ENCODE results near the gene RTN4IP1.
"Not testable (repeated sequence)": the region's sequence is repeated elsewhere in the genome, so short reads cannot be mapped to it uniquely, and the experiment has no call there.

The RTN4IP1 gene

GRCh38 chr6:106555767-106556166 lies 73.5 kb downstream of the RTN4IP1 start:
- DNase-seq (ENCODE audit: extremely low read depth, low read depth) = no peak
- no peak overlapping the region for H3K4me3 ChIP-seq (replicated peaks; ENCODE audit: low read depth, low read length)
- TF ChIP-seq CTCF (IDR thresholded peaks at IDR 0.05; ENCODE audit: low read depth, low read length, missing control alignments) = no peak

DNA sequence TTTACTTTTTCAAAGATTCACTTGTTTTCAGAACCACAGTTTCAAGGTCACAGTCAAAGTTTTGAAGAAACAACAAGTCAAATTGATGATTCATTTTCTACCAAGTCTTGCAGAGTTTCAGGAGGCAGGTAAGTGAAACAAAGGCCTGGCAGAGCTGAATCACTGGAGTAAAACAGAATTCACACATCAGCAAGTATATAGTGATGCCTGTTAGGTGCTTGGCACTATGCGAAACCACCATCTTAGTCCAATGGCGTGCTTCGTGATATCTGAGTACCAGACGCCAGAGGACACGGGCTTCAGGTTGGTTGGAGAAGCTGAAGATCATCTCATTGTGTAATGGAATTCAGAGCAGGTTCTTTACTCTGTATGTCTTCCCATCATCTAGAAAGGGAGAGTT lies 75.9 kb downstream of the RTN4IP1 start:
- no peak for TF ChIP-seq CTCF (IDR thresholded peaks at IDR 0.05; ENCODE audit: low read depth, low read length, missing control alignments)
- no peak for DNase-seq (ENCODE audit: extremely low read depth, low read depth)
- no peak overlapping the region for H3K4me3 ChIP-seq (replicated peaks; ENCODE audit: low read depth, low read length)

DNA sequence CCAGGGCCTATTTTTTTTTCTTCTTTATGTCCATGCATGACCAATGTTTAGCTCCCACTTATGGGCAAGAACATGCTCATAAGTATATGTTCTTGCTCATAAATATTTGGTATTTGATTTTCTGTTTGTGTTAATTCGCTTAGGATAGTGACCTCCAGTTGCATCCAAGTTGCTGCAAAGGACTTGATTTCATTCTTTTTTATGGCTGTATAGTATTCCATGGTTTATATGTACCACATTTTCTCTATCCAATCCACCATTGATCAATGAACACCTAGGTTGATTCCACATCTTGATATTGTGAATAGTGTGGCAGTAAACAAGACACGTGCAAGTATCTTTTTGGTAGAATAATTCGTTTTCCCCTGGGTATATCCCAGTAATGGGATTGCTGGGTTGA lies 78.1 kb downstream of the RTN4IP1 start:
- no peak for DNase-seq (ENCODE audit: extremely low read depth, low read depth)
- no peak overlapping the region for H3K4me3 ChIP-seq (replicated peaks; ENCODE audit: low read depth, low read length)
- no peak for TF ChIP-seq CTCF (IDR thresholded peaks at IDR 0.05; ENCODE audit: low read depth, low read length, missing control alignments)

DNA sequence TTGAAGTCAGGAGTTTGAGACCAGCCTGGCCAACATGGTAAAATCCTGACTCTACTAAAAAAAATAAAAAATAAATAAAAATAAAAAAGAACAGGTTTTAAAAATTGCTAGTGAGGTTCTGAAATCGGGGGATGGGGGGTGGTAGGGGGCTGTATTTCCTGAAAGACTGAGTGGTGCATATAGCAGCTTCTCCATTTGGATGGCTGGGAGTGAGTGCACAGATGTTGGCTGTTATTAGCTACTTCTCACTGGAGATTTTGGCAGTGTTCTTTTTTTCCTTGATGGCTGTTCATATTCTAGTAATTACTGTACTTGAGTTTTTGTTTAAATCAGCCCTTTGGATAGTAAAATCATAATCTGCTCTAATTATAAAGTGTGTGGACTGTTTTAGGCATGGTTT lies 79.8 kb downstream of the RTN4IP1 start:
- DNase-seq (ENCODE audit: extremely low read depth, low read depth) = no peak
- TF ChIP-seq CTCF (IDR thresholded peaks at IDR 0.05; ENCODE audit: low read depth, low read length, missing control alignments) = no peak

DNA sequence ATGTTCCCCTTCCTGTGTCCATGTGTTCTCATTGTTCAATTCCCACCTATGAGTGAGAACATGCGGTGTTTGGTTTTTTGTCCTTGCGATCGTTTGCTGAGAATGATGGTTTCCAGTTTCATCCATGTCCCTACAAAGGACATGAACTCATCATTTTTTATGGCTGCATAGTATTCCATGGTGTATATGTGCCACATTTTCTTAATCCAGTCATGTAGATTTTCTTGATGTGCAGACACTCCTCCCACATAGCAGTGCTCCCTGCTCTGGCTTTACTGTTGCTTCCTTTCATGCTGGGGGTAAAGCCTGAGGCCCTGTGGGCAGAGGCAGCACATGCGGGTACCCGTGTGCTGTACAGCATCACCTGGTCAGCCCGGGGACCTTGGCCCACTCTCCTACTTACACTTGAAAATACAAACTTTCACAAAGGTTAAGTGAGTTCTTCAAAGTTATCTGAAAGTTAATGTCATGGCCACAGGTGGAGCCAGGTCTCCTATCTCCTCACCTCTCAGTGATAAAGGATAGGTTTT lies 80.3 kb downstream of the RTN4IP1 start:
- not testable (repeated sequence) for DNase-seq (ENCODE audit: extremely low read depth, low read depth); H3K4me3 ChIP-seq (replicated peaks; ENCODE audit: low read depth, low read length)

More for the DNA sequence above, 79.8 kb downstream of the RTN4IP1 start:
- no peak overlapping the region for H3K4me3 ChIP-seq (replicated peaks; ENCODE audit: low read depth, low read length)

DNA sequence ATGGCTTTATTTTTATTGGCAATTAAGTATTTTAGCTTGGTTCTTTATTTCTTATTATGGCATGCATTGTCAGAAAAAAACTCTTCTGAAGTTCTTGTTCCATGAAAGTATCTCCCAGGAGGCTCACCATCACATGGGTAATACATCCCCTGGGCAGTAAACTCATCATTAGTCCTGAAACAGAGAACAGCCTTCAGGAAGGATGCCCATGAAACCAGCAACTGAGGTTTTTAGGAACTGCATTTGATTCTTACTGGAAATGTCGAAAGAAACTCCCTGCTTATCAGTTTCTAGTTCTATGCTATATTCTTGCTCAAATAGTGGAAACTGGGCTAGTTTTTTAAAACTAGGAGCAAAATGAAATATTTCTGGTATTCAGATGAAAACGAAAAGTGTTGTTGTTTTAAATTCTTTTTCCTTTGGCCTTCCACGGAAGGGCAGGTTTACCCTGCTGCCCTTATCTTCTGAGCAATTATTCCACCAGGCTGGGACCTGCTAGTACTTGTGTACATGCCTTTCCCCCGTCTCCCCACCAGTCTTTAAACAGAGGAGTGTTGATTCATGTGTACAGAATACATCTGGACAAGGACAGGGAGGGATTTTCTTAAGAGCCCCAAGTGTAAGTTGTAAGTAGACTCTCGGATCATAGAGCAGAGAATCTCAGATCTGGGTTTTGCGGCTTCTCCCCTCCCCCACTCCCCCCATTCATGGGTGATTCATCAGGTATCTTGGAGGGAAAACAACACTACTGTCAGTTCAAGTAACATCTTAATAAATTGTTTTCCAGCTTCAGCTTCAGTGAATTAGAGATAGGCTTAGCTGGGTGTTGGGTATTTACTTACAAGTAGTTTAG lies 81.5 kb downstream of the RTN4IP1 start:
- TF ChIP-seq CTCF (IDR thresholded peaks at IDR 0.05; ENCODE audit: low read depth, low read length, missing control alignments) = no peak
- peak; percentile 55 for DNase-seq (ENCODE audit: extremely low read depth, low read depth)
- no peak overlapping the region for H3K4me3 ChIP-seq (replicated peaks; ENCODE audit: low read depth, low read length)

GRCh38 chr6:106546691-106547414 lies 82.4 kb downstream of the RTN4IP1 start:
- no peak for DNase-seq (ENCODE audit: extremely low read depth, low read depth)
- H3K4me3 ChIP-seq (replicated peaks; ENCODE audit: low read depth, low read length) = no peak overlapping the region
- no peak for TF ChIP-seq CTCF (IDR thresholded peaks at IDR 0.05; ENCODE audit: low read depth, low read length, missing control alignments)
